NCI-H226 (cell line): ENCODE measurements around the gene TBXT.
A peak's percentile ranks its signal among the peaks of the same experiment; 100 is the strongest.
"Not testable (repeated sequence)": the region's sequence is repeated elsewhere in the genome, so short reads cannot be mapped to it uniquely, and the experiment has no call there.

Experiments
- DNase-seq: peaks from one replicate; pipeline ENCODE4 v3.0.0-alpha.2; 2015

Gene TBXT

GRCh38 chr6:166169549-166170421, 2.1 kb upstream of the TBXT start:
- DNase-seq: no peak

GRCh38 chr6:166168616-166169548, 1.2 kb upstream of the TBXT start:
- no peak for DNase-seq

- no peak for DNase-seq
Observed at GRCh38 chr6:166167258-166167731, 356 bp downstream of the TBXT start.

GRCh38 chr6:166166314-166167257, 1.1 kb downstream of the TBXT start:
- DNase-seq: no peak

- no peak for DNase-seq
Observed at GRCh38 chr6:166165558-166166313, 1.9 kb downstream of the TBXT start.

DNA sequence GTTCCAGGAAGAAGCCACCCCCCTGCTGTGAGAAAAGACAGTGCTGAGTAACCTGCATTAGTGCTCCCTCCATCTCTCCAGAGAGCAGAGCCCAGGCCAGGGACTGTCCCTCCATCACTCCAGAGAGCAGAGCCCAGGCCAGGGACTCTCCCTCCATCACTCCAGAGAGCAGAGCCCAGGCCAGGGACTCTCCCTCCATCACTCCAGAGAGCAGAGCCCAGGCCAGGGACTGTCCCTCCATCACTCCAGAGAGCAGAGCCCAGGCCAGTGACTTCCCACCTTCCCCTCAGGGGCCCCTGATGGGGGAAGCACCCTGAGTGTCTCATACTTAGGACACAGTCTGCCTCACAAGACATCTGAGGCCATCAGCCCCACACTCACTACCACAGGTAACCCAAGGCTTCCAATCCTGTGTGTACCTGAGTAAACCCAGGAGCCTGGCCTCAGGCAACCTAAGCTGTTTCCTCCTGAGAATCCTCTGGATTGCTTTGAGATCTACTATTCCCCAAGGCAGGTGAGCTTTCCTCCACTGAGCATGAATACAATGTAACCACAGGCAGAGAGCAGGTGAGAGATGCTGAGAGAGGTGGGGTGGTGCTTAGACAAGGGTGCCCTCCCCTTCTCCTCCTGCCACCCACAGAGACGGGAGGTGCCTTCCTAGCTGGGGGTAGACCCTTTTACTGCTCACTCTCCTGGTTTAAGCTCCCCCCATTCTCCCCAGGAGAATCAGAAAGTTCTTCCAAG, 4.9 kb downstream of the TBXT start:
- no peak for DNase-seq

DNA sequence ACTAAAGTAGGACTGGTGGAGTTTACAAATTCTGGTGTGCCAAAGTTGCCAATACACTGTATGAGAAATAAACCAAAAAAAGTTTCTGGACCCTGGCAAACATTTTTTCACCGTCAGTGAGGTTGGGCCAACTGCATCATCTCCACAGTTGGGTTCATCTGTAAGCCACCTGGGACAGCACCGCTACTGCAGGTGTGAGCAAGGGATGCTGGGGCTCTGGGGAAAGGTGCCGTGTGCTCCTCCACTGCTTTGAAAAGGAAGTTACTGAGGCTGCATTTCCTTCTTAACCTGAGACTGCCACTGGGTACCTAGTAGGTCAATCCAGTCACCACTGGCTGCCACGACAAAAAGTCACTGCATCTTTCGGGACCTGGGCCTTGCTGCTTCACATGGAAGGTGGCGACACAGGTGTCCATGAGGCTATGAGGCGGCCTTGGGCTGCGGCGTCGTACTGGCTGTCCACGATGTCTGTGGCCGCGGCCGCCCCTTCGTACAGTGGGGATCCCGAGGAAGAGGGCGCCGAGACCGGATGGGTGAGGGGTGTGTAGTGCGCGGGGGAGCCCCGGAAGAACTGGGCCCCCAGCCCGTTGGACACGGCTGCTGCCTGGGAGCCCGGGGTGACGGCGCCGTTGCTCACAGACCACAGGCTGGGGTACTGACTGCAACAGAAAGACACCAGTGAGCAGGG, 9.6 kb downstream of the TBXT start:
- DNase-seq: no peak

DNA sequence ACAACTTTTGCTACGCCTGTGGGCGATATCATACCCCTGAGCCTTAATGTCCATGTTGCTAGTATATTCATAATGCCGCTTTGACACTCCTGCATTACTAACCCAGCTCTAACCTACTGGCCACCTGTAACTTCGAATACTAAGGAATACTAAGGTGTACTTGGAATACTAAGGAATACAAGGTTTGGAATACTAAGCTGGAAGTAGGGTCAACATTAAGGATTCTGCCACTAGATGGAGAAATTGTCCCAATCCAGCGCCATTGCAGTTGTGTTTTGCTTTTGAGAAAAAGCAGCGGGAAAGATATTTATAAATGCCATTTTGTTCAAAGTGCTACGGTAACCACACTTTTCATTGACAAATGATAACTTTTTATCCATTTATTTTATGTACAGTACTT, 10.7 kb downstream of the TBXT start:
- no peak for DNase-seq

GRCh38 chr6:166153966-166154365, 13.7 kb downstream of the TBXT start:
- DNase-seq: no peak

DNA sequence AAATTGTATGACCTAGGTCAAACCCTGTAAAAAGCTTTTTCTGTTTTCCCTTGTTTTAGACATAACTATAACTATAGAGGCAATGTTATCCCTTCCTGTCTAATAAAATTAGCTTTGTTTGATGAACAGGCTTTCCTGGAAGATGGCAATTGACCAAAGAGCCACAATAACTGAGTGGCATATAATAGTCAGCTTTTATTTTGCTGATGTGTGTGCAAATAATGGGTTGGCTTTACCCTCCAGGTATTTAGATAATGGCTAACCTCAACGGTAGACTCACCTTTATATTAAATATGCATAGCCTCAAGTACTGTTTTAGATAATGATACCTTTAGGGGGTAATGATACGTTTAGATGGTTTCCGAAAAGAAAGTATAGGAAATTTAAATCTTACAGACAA, 15.0 kb downstream of the TBXT start:
- DNase-seq: no peak

- no peak for DNase-seq
Observed at GRCh38 chr6:166151798-166152197, 15.9 kb downstream of the TBXT start.

DNA sequence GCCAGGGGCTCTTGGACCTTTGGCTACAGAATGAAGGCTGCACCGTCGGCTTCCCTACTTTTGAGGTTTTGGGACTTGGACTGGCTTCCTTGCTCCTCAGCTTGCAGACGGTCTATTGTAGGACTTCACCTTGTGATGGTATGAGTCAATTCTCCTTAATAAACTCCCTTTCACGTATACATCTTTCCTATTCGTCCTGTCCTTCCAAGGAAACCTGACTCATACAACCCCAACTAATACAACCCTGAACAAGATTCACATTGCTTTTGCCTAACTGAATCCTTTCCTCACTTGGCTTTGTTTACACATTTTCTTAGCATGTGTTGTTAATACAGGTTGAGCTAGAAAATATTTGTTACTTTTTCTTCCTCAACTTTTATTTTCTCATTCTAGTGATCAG, 21.9 kb downstream of the TBXT start:
- DNase-seq: no peak

DNA sequence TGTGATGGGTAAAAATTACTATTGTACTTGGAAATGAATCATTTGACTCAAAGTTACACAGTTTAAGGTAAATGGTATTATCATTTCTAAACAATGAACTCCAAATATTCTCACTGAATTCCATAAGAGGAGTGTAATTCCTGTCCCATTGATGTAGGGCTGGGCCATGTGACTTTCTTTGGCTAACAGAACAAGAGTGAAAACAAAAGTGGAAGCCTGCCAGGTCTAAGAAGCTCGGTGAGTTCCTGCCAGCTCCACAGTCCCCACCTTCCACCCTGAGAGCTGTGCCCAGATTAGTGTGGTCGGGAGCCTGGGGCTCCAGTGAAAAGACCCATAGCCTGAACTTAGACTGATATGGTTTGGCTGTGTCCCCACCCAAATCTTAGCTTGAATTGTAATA, 24.6 kb downstream of the TBXT start:
- DNase-seq: no peak

DNA sequence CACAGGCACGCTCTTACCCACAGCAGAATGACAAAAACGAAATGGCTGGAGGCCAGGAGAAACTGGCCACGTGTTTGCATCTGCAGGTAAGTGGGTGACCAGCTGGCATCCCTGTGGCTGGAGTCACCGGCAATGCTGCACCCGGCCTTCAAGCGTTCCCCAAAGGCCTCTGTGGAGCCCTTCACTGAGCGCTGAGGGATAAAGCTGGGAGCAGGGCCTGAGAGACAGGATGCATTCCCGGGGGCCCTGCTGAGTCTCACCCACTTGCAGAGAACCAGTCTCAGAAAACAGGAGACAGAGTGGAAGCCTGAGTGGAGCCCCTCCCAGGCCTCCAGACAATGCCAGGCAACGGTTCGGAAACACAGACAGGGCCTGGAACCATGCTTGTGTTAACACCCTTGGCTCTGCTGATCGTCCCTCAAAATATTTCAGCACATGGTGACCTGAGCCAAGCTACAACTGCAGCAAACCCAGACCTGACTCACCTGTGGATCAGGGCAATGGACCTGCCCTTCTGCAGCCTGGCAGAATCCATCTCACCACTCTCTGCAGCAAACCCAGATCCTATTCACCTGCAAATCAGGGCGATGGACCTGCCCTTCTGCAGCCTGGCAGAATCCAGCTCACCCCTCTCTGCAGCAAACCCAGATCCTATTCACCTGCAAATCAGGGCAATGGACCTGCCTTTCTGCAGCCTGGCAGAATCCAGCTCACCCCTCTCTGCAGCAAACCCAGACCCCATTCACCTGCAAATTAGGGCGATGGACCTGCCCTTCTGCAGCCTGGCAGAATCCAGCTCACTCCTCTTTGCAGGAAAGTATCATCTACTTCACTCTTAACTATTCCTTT, 39.8 kb downstream of the TBXT start:
- DNase-seq: no peak

DNA sequence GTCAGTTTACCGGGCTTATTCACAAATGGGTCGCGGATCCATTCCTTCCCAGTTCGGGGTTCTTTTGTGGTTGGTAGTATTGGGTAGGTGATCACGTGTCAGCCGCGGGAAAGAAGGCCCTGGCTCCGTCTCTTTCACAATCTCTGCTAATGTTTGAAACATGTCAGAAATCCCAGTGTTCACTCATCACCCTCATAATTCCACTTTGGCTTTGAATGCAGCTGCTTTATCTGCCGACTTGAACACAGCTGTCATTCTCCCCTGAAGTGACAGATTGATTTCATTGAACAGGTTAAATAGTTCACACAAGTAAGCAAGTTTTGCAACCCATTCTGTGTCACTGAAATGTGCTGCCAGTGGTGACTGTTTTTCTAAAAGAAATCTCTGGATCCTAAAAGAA, 44.5 kb downstream of the TBXT start:
- DNase-seq: not testable (repeated sequence)

- no peak for DNase-seq
Observed at GRCh38 chr6:166121726-166122125, 45.9 kb downstream of the TBXT start.

DNA sequence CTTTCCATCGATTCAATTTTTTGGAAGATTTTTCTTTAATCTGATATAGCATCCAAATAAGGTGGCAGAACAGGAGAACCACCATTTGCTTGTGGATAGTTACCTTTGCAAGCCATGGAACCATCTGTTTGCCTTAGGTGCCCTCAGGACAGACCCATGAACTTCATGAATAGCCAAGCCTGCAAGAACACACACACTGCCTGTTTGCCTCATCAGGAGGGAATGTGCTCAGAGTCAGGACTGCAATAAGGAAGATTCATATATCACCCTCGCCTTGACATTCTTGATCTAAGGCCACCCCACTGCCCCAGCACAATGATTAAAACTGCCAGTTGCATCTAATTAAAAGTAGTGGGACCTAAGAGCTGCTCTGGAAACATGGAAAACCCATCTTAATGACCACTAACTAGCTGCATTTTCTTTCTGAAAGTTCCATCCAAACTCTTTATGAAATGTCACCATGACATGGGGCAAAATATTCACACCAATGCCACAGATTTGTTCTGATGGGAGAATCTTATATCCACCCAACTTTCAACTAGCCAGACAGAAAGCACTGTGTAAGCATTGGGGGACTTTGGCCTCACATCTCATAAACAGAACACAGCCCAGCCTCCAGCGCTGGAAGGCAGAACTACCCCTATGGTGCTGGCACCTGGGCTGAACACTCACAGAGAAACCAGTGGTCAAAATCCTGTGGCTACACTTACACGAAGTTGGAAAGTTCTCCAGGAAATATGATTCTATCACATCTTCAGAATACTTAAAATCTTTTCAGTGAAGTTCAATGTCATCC, 48.3 kb downstream of the TBXT start:
- no peak for DNase-seq

DNA sequence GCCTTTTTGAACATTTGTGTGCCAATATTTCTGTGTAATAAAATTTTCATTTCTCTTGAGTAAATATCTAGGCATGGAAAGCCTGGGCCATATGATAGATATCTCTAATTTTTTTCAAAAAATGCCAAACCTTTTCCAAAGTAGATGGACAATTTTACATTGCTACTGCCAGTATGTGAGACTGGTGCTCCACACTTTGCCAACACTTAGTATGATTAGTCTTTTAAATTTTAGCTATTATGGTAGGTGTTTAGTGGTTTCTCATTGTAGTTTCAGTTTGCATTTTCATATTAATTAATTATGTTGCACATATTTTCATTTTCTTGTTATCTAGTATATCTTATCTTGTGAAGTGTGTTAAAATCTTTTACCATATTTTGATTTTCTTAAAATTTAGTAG, 52.0 kb downstream of the TBXT start:
- DNase-seq: no peak

- peak; percentile 79 for DNase-seq
Observed at GRCh38 chr6:166112580-166112979, 55.1 kb downstream of the TBXT start.
